22Rv1 (cell line): ENCODE data around the gene GRM8.

Experiments
- CTCF ChIP-seq: fragments of 450-650 bp; IDR thresholded peaks from 2 replicates; pipeline ENCODE4 v1.5.1; 2017; ENCODE audit warnings: mild to moderate bottlenecking
- ZFX ChIP-seq: fragments of 450-650 bp; IDR thresholded peaks from 2 replicates; pipeline ENCODE4 v1.6.1; 2017; ENCODE audit warnings: antibody characterized with exemption, borderline replicate concordance

- no peak for TF ChIP-seq ZFX
- TF ChIP-seq CTCF, result no peak
Observed at GRCh38 chr7:126702242-126703016, 550.3 kb downstream of the GRM8 start.
